Omental fat pad (tissue), 4 donors: ENCODE measurements around the gene PIEZO1. TPM values are rescaled to one million over a fixed set of nuclear protein-coding genes. Genes with fewer than 3 reads are reported as not detected.

Experiments used
- ATAC-seq: fragments of 150-250 bp; one replicate; pipeline ENCODE4 v1.9.1; 2016; ENCODE audit warnings: mild to moderate bottlenecking, moderate library complexity; ENCODE audit not compliant: low FRiP score
- DNase-seq: peaks from one replicate; pipeline ENCODE4 v3.0.0-alpha.2; 2019; ENCODE audit warnings: low spot score
- CTCF ChIP-seq, 3 donors: fragments of 450-650 bp; IDR thresholded peaks; one replicate each; pipeline ENCODE4 v1.5.1; 2016 to 2017; ENCODE audit warnings: antibody characterized with exemption in 3 of 3, mild to moderate bottlenecking in 3 of 3, moderate library complexity in 2 of 3
- total RNA-seq, 4 donors: library from RNA; depleted of rRNA; stranded (reverse); fragments of >200 nt; gene quantifications; one replicate each; pipeline ENCODE4 v1.1.0, GENCODE V29; 2016

PIEZO1 gene
- total RNA-seq, 4 donors from 2014 or later = 151 to 315 (median 249) TPM

- ATAC-seq (no peak), DNase-seq (no peak)
- no peak for TF ChIP-seq CTCF (IDR thresholded peaks at IDR 0.05)
Observed at GRCh38 chr16:88693420-88694177, 91.4 kb downstream of the PIEZO1 start.

GRCh38 chr16:88692861-88693260 lies 92.2 kb downstream of the PIEZO1 start:
- DNase-seq = no peak
- no peak for TF ChIP-seq CTCF (IDR thresholded peaks at IDR 0.05)
- ATAC-seq = no peak

- TF ChIP-seq CTCF (IDR thresholded peaks at IDR 0.05) = no peak
- DNase-seq = no peak
- no peak for ATAC-seq
Observed at GRCh38 chr16:88691924-88692560, 93.0 kb downstream of the PIEZO1 start.

GRCh38 chr16:88691129-88691813 lies 93.7 kb downstream of the PIEZO1 start:
- ATAC-seq (no peak), DNase-seq (no peak)
- TF ChIP-seq CTCF (IDR thresholded peaks at IDR 0.05) = no peak

GRCh38 chr16:88690341-88691128 lies 94.5 kb downstream of the PIEZO1 start:
- no peak for TF ChIP-seq CTCF (IDR thresholded peaks at IDR 0.05)
- DNase-seq (no peak), ATAC-seq (no peak)

GRCh38 chr16:88688013-88688778 lies 96.8 kb downstream of the PIEZO1 start:
- no peak for TF ChIP-seq CTCF (IDR thresholded peaks at IDR 0.05)
- ATAC-seq (peak; percentile 22), DNase-seq (no peak)
